ENCODE results near the gene WNT7B. TPM values are rescaled to one million over a fixed set of nuclear protein-coding genes. Genes with fewer than 3 reads are reported as not detected.

WNT7B gene
- polyA plus RNA-seq, 1 of the 3 experiments (the other 2 are of a cell fraction), result 0.13 TPM

- Histone ChIP-seq H3K27me3 (ENCODE audit: insufficient read depth) (no peaks in the 10 kb centered on the region), H3K9ac (no peak overlapping the region), H3F3A (replicated peaks; ENCODE audit: insufficient read depth) (no peaks in the 10 kb centered on the region), H3K9me2 (no peaks in the 10 kb centered on the region), H3K79me2 (ENCODE audit: insufficient read depth) (no peaks in the 10 kb centered on the region), H3K4me2 (no peak overlapping the region), H4K20me1 (ENCODE audit: insufficient read depth) (no peaks in the 10 kb centered on the region), H3K36me3 (replicated peaks in 1 of 2; ENCODE audit: control insufficient read depth in 1 of 2, insufficient read depth in 2 of 2, low read length in 1 of 2) (no peaks in the 10 kb centered on the region), H3K27ac (ENCODE audit: low read depth in 2 of 2, low read length in 1 of 2) (no peak overlapping the region), H3K4me3 (ENCODE audit: low read depth in 2 of 2, low read length in 1 of 2) (no peak overlapping the region), H3K4me1 (ENCODE audit: control insufficient read depth in 1 of 2, insufficient read depth in 2 of 2, low read depth in 1 of 2, low read length in 1 of 2) (no peaks in the 10 kb centered on the region), H3K9me3 (no peaks in the 10 kb centered on the region), H2AFZ (ENCODE audit: low read depth) (no peak overlapping the region)
- peak; percentile 57 for DNase-seq
- ChIA-PET POLR2A (interaction anchor here (0.5 kb wide), 1 partner anchor 332 kb away, joined by 3 read pairs; no protein-coding TSS in a partner anchor), CTCF (interaction anchor here (1.1 to 1.6 kb wide), 4 partner anchors 11 to 369 kb away, joined by 3 to 7 read pairs (median 4); no protein-coding TSS in a partner anchor)
- 84% methylated on average over 16 of the region's 17 CpGs for WGBS (ENCODE audit: low lambda C conversion rate)
- TF ChIP-seq RFX5 (IDR thresholded peaks at IDR 0.05; ENCODE audit: low read length) (no peak), GABPA (IDR thresholded peaks at IDR 0.05; ENCODE audit: low read depth) (no peak), RXRA (IDR thresholded peaks at IDR 0.05; ENCODE audit: borderline replicate concordance, low read depth) (no peak), GATA2 (CRISPR knock-in tag; IDR thresholded peaks at IDR 0.05) (no peak), YY1 (IDR thresholded peaks at IDR 0.05; ENCODE audit: low read depth) (no peak), POLR2AphosphoS5 (IDR thresholded peaks at IDR 0.05; ENCODE audit: low read depth, low read length) (no peak), ELF1 (IDR thresholded peaks at IDR 0.05) (no peak), EP300 (IDR thresholded peaks at IDR 0.05; ENCODE audit: borderline replicate concordance in 1 of 2, low read depth in 1 of 2, low read length in 1 of 2) (no peak), TAF1 (IDR thresholded peaks at IDR 0.05; ENCODE audit: borderline replicate concordance, low read depth, low read length) (no peak), USF2 (IDR thresholded peaks at IDR 0.05; ENCODE audit: borderline replicate concordance, low read depth, low read length) (no peak), CTCF (IDR thresholded peaks at IDR 0.05) (no peak), REST (IDR thresholded peaks at IDR 0.05; ENCODE audit: low read depth, low read length) (no peak), ZBTB33 (IDR thresholded peaks at IDR 0.05; ENCODE audit: borderline replicate concordance, low read depth) (no peak), NRF1 (IDR thresholded peaks at IDR 0.05; ENCODE audit: low read depth, low read length) (no peak)
These were observed 30.0 kb downstream of the WNT7B start for GRCh38 chr22:45946805-45947600.
